K562 (cell line): ENCODE results near the gene RHOA. TPM values are rescaled to one million over a fixed set of nuclear protein-coding genes. Genes with fewer than 3 reads are reported as not detected.

Experiments
- BCOR ChIP-seq: fragments of 450-650 bp; IDR thresholded peaks from 2 replicates; pipeline ENCODE4 v1.6.1; 2016
- BDP1 ChIP-seq: IDR thresholded peaks from 3 replicates; pipeline ENCODE4 v1.6.1; 2011; ENCODE audit not compliant: insufficient read length, insufficient read depth
- CBFA2T3 ChIP-seq: fragments of 450-650 bp; IDR thresholded peaks from 2 replicates; pipeline ENCODE4 v1.6.1; 2017
- ELF2 ChIP-seq: fragments of 250-450 bp; sonication (Bioruptor Pico); IDR thresholded peaks from 2 replicates; pipeline ENCODE4 v1.5.0; 2021; ENCODE audit warnings: mild to moderate bottlenecking
- FOXP1 ChIP-seq: sonication (generic); formaldehyde crosslinking; IDR thresholded peaks from 2 replicates; pipeline ENCODE4 v1.8.0; 2022; ENCODE audit warnings: mild to moderate bottlenecking, missing genetic modification reagents
- GABPA ChIP-seq: fragments of 200-800 bp; sonication (Bioruptor generic); conservative IDR thresholded peaks from 2 replicates; pipeline ENCODE4 v1.6.1; 2016; ENCODE audit warnings: low read depth, missing genetic modification characterization, missing compliant biosample characterization
- ILK ChIP-seq: fragments of 450-650 bp; IDR thresholded peaks from 2 replicates; pipeline ENCODE4 v1.6.1; 2016; ENCODE audit warnings: missing genetic modification characterization, low read depth, mild to moderate bottlenecking, missing compliant biosample characterization, moderate library complexity, borderline replicate concordance
- JUND ChIP-seq, 2 experiments: IDR thresholded peaks; 2 replicates in 1 of 2; 3 replicates in 1 of 2; pipeline ENCODE4 v1.6.1; 2011; ENCODE audit warnings: borderline replicate concordance in 2 of 2, low read depth in 2 of 2, low read length in 2 of 2, improper control_type of control experiment in 1 of 2, missing biosample characterization in 1 of 2, missing genetic modification characterization in 1 of 2, missing genetic modification reagents in 1 of 2
- KAT2B ChIP-seq: IDR thresholded peaks from one replicate; pipeline ENCODE4 v1.6.1; 2012; ENCODE audit warnings: low read depth, mild to moderate bottlenecking, control low read depth, inconsistent platforms, low read length, moderate library complexity
- MEF2D ChIP-seq: conservative IDR thresholded peaks from 2 replicates; pipeline ENCODE4 v1.6.1; 2016; ENCODE audit warnings: low read depth, missing genetic modification characterization, missing compliant biosample characterization
- MXI1 ChIP-seq: IDR thresholded peaks from 2 replicates; pipeline ENCODE4 v1.6.1; 2011; ENCODE audit warnings: low read depth, mild to moderate bottlenecking, improper control_type of control experiment, low read length
- NR2C2 ChIP-seq, 2 experiments: fragments of 200-800 bp in 1 of 2; sonication (Bioruptor generic) in 1 of 2; sonication (generic) in 1 of 2; formaldehyde crosslinking in 1 of 2; IDR thresholded peaks; 2 replicates each; pipeline versions ENCODE4 v1.6.1 to v1.8.0; 2016 to 2022; ENCODE audit warnings: mild to moderate bottlenecking in 1 of 2, missing compliant biosample characterization in 1 of 2, missing genetic modification characterization in 1 of 2, missing genetic modification reagents in 1 of 2
- PHB ChIP-seq: fragments of 250-450 bp; sonication (Bioruptor Pico); IDR thresholded peaks from 2 replicates; pipeline ENCODE4 v1.5.0; 2021
- PHF20 ChIP-seq: fragments of 450-650 bp; IDR thresholded peaks from 2 replicates; pipeline ENCODE4 v1.6.1; 2018; ENCODE audit not compliant: partially characterized antibody
- SMARCA4 ChIP-seq: fragments of 450-650 bp; IDR thresholded peaks from 2 replicates; pipeline ENCODE4 v1.6.1; 2016
- SMARCA5 ChIP-seq: fragments of 450-650 bp; IDR thresholded peaks from 2 replicates; pipeline ENCODE4 v1.6.1; 2016
- SNRNP70 ChIP-seq: fragments of 200-400 bp; formaldehyde crosslinking; optimal IDR thresholded peaks from 2 replicates; pipeline ENCODE3; 2017; ENCODE audit warnings: low read depth, low read length
- TAF15 ChIP-seq: fragments of 200-400 bp; formaldehyde crosslinking; IDR thresholded peaks from 2 replicates; pipeline ENCODE4 v1.6.1; 2017; ENCODE audit warnings: mild to moderate bottlenecking, low read depth, low read length, moderate library complexity
- YY1 ChIP-seq, 3 experiments: IDR thresholded peaks; 2 replicates each; pipeline ENCODE4 v1.6.1; 2011; ENCODE audit warnings: low read length in 2 of 3, mild to moderate bottlenecking in 2 of 3, moderate library complexity in 2 of 3, borderline replicate concordance in 1 of 3, control low read depth in 1 of 3, low read depth in 1 of 3; ENCODE audit not compliant: insufficient read depth in 3 of 3, insufficient replicate concordance in 2 of 3, control insufficient read depth in 1 of 3, insufficient read length in 1 of 3; ENCODE audit errors: extremely low read depth in 1 of 3
- ZFX ChIP-seq: sonication (generic); formaldehyde crosslinking; IDR thresholded peaks from 2 replicates; pipeline ENCODE4 v1.8.0; 2022; ENCODE audit warnings: mild to moderate bottlenecking, missing genetic modification reagents, moderate library complexity
- ZNF134 ChIP-seq: fragments of 250-450 bp; sonication (Bioruptor Pico); conservative IDR thresholded peaks from 2 replicates; pipeline ENCODE4 v1.4.0; 2020
- ZNF431 ChIP-seq: sonication (generic); formaldehyde crosslinking; IDR thresholded peaks from 2 replicates; pipeline ENCODE4 v1.8.0; 2022; ENCODE audit warnings: mild to moderate bottlenecking, missing genetic modification reagents
- polyA plus RNA-seq, 8 experiments: library from polyadenylated mRNA; depleted of rRNA in 4 of 8; stranded (reverse) in 5 of 8; unstranded in 3 of 8; fragments of >200 nt; fragmentation: Nextera tagmentation in 2 of 8; fragmentation: Illumina TruSeq in 1 of 8; extraction: Ambion mirVana in 2 of 8; extraction: Trizol in 1 of 8; gene quantifications; 2 replicates each; pipeline versions ENCODE4 v1.2.1 to v1.2.3, GENCODE V29; 2011 to 2014; ENCODE audit warnings: inconsistent platforms in 1 of 8, missing spikeins in 1 of 8
- total RNA-seq, 7 experiments: library from RNA; depleted of rRNA in 6 of 7; stranded (reverse); fragments of >200 nt in 6 of 7; fragmentation: Illumina TruSeq in 2 of 7; extraction: Trizol in 2 of 7; gene quantifications; 2 replicates each; pipeline versions ENCODE4 v1.2.1 to v1.2.3, GENCODE V29; 2011 to 2021; ENCODE audit warnings: low replicate concordance in 1 of 7
- TF ChIP-seq, protein P1 (sequence below), 2 experiments: fragments of 450-650 bp; conservative IDR thresholded peaks; 2 replicates each; pipeline ENCODE4 v1.6.1; 2017; ENCODE audit warnings: mild to moderate bottlenecking in 2 of 2, moderate library complexity in 2 of 2
- TF ChIP-seq, protein P2 (sequence below): fragments of 150-350 bp; conservative IDR thresholded peaks from 2 replicates; pipeline ENCODE4 v1.6.1; 2014; ENCODE audit warnings: low read length

Gene RHOA
- total and polyA plus RNA-seq, 9 of the 15 experiments (the other 6 are each of a cell fraction or from before 2014, with no cell fraction given) = 136 to 540 (median 236) TPM

DNA sequence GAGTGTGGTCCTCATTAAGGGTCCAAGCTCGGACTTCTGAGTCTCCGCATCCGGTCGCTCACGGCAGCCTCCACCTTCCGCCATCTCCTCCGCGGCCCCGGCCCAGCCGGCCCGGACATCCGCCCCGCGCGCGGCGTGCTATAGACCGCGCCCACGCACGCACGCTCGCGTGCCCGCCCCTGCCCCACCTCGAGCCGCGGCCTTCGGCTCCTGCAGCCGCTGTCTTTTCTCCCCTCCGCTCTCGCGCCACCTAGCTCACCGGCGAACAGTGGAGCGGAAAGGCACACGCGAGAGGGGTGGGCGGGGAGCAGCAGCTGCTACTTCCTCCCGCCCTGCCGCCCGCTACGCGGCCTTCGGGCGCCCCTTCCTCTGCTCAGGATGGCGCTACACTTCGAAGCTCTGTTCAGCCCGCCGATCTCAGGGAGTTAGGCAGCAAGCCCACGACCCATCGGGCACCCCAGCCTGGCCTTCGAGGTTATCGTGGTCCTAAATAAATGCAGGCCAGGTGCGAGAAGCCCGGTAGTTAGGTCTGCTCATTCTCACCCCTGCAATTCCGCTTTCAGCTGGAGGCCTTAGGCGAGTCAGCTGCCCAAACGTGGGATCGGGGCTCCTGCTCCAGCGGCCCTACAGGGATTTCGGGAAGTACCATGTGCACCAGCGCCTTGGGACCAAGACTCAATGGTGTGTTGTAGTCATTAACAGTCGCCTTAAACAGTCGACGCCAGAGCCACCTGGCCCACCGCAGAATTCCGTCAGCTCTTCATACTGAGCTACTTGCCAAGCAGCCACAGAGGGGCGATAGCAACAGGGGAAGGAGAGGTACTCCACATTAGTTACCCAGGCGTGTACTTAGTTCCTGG, 71.6 kb downstream of the RHOA start, which contains the start of gene USP4 (continued):
- TF ChIP-seq SNRNP70 (no peak), PHB (CRISPR knock-in tag) (no peak), YY1 (IDR thresholded peaks at IDR 0.05; ENCODE audit: borderline replicate concordance in 1 of 3, control insufficient read depth in 1 of 3, extremely low read depth in 1 of 3, insufficient read depth in 3 of 3, insufficient read length in 1 of 3, insufficient replicate concordance in 2 of 3, low read depth in 1 of 3, low read length in 2 of 3) (peak; percentile 27 to 86 (median 84)), ILK (tag) (no peak), ZFX (CRISPR knock-in tag) (peak; percentile 98), TAF15 (no peak), KAT2B (no peak), MXI1 (peak; percentile 60), GABPA (tag) (peak; percentile 91), BDP1 (no peak), PHF20 (peak; percentile 14), MEF2D (tag) (no peak), ZNF134 (CRISPR knock-in tag) (peak; percentile 48; the same call in 1 of the 2 replicates), NR2C2 (CRISPR knock-in tag; IDR thresholded peaks at IDR 0.05) (peak; percentile 63; the same call in 1 of the 2 replicates), NR2C2 (tag; IDR thresholded peaks at IDR 0.05) (peak; percentile 67), CBFA2T3 (peak; percentile 30; the same call in 1 of the 2 replicates), FOXP1 (CRISPR knock-in tag) (peak; percentile 29; the same call in 1 of the 2 replicates), SMARCA5 (no peak), SMARCA4 (no peak), ELF2 (CRISPR knock-in tag) (0 out of 2 replicates have a peak, but pooled peaks have one; percentile 49), JUND (IDR thresholded peaks at IDR 0.05; ENCODE audit: borderline replicate concordance, low read depth, low read length) (peak; percentile 67), JUND (tag; IDR thresholded peaks at IDR 0.05; ENCODE audit: borderline replicate concordance, low read depth, low read length) (no peak; the same call in 2 of the 3 replicates), ZNF431 (no peak), BCOR (peak; percentile 23; the same call in 1 of the 2 replicates)
- TF ChIP-seq, protein P1, sequence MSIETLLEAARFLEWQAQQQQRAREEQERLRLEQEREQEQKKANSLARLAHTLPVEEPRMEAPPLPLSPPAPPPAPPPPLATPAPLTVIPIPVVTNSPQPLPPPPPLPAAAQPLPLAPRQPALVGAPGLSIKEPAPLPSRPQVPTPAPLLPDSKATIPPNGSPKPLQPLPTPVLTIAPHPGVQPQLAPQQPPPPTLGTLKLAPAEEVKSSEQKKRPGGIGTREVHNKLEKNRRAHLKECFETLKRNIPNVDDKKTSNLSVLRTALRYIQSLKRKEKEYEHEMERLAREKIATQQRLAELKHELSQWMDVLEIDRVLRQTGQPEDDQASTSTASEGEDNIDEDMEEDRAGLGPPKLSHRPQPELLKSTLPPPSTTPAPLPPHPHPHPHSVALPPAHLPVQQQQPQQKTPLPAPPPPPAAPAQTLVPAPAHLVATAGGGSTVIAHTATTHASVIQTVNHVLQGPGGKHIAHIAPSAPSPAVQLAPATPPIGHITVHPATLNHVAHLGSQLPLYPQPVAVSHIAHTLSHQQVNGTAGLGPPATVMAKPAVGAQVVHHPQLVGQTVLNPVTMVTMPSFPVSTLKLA (conservative IDR thresholded peaks at IDR 0.05) = peak; percentile 74 to 90
- TF ChIP-seq, protein P2, sequence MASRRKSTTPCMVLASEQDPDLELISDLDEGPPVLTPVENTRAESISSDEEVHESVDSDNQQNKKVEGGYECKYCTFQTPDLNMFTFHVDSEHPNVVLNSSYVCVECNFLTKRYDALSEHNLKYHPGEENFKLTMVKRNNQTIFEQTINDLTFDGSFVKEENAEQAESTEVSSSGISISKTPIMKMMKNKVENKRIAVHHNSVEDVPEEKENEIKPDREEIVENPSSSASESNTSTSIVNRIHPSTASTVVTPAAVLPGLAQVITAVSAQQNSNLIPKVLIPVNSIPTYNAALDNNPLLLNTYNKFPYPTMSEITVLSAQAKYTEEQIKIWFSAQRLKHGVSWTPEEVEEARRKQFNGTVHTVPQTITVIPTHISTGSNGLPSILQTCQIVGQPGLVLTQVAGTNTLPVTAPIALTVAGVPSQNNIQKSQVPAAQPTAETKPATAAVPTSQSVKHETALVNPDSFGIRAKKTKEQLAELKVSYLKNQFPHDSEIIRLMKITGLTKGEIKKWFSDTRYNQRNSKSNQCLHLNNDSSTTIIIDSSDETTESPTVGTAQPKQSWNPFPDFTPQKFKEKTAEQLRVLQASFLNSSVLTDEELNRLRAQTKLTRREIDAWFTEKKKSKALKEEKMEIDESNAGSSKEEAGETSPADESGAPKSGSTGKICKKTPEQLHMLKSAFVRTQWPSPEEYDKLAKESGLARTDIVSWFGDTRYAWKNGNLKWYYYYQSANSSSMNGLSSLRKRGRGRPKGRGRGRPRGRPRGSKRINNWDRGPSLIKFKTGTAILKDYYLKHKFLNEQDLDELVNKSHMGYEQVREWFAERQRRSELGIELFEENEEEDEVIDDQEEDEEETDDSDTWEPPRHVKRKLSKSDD = 0 out of 2 replicates have a peak, but pooled peaks have one; percentile 53
